IPS DF 6.9 (cell line): ENCODE measurements around the gene CRIM1.

Source experiments
- DNase-seq: peaks from one replicate; pipeline ENCODE4 v3.0.0-alpha.2; 2013; ENCODE audit warnings: low read depth, low spot score
- H3K27ac ChIP-seq: one replicate; pipeline ENCODE4 v1.5.1; 2013; ENCODE audit warnings: low read length, control low read depth
- H3K27me3 ChIP-seq: 2 replicates; pipeline ENCODE4 v1.6.1; 2013; ENCODE audit warnings: mild to moderate bottlenecking, low read length; ENCODE audit not compliant: control insufficient read depth, insufficient read depth
- H3K36me3 ChIP-seq: 2 replicates; pipeline ENCODE4 v1.6.1; 2013; ENCODE audit warnings: low read length; ENCODE audit not compliant: control insufficient read depth, insufficient read depth
- H3K4me1 ChIP-seq: 2 replicates; pipeline ENCODE4 v1.6.1; 2013; ENCODE audit warnings: low read length; ENCODE audit not compliant: control insufficient read depth, insufficient read depth
- H3K4me3 ChIP-seq: 2 replicates; pipeline ENCODE4 v1.5.1; 2013; ENCODE audit warnings: mild to moderate bottlenecking, low read length
- H3K9me3 ChIP-seq: 2 replicates; pipeline ENCODE4 v1.6.1; 2013; ENCODE audit warnings: low read length, inconsistent platforms; ENCODE audit not compliant: control insufficient read depth, insufficient read depth
- WGBS: extraction: QIAGEN DNeasy Blood & Tissue Kit; methylation state at CpG from one replicate; pipeline ENCODE4 v1.1.7; 2013; ENCODE audit warnings: mixed read lengths, missing lambda C conversion rate; ENCODE audit not compliant: insufficient read length, insufficient coverage; 5-methylcytosine and 5-hydroxymethylcytosine counted together

CRIM1 gene

DNA sequence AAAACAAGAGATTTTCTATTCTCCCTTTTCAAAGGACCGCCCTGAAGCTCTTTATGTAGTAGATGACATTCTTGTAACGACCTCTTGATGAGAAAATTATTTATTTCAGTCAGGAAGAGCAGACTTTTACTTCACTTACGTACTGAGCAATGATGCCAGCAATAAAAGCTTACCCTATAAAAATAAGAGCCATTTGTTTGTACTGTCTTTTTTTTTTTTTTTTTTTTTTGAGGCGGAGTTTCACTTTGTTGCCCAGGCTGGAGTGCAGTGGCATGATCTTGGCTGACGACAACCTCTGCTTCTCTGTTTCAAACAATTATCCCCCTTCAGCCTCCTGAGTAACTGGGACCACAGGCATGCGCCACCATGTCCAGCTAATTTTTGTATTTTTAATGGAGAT lies 39.2 kb downstream of the CRIM1 start:
- Histone ChIP-seq H3K4me1 (peaks cover 12% of the 10 kb centered on the region), H3K36me3 (peaks cover 3% of the 10 kb centered on the region; the same call in 1 of the 2 replicates), H3K27me3 (no peaks in the 10 kb centered on the region), H3K9me3 (no peaks in the 10 kb centered on the region), H3K27ac (no peak overlapping the region), H3K4me3 (no peak overlapping the region)
- no CpG with 5 or more reads among the region's 6 CpGs for WGBS
- DNase-seq, result no peak

DNA sequence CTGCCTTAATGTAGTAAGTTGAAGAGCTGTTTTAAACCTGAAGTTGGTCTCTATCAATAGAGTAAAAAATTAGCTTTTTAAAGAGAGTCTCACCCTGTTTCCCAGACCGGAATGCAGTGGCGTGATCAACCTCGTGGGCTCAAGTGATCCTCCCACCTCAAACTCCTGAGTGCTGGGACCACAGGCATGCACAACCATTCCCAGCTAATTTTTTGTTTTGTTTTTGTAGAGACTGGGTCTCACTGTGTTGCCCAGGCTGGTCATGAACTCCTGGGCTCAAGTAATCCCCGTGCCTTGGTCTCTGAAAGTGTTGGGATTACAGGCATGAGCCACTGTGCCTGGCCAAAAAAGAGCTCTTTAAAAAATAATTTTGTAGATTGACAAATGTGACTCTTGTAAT lies 40.3 kb downstream of the CRIM1 start:
- DNase-seq, result no peak
- Histone ChIP-seq H3K4me1 (peaks cover 12% of the 10 kb centered on the region), H3K4me3 (no peak overlapping the region), H3K27me3 (no peaks in the 10 kb centered on the region), H3K27ac (no peak overlapping the region), H3K9me3 (no peaks in the 10 kb centered on the region), H3K36me3 (peaks cover 3% of the 10 kb centered on the region; the same call in 1 of the 2 replicates)
- WGBS, result no CpG with 5 or more reads among the region's 4 CpGs

DNA sequence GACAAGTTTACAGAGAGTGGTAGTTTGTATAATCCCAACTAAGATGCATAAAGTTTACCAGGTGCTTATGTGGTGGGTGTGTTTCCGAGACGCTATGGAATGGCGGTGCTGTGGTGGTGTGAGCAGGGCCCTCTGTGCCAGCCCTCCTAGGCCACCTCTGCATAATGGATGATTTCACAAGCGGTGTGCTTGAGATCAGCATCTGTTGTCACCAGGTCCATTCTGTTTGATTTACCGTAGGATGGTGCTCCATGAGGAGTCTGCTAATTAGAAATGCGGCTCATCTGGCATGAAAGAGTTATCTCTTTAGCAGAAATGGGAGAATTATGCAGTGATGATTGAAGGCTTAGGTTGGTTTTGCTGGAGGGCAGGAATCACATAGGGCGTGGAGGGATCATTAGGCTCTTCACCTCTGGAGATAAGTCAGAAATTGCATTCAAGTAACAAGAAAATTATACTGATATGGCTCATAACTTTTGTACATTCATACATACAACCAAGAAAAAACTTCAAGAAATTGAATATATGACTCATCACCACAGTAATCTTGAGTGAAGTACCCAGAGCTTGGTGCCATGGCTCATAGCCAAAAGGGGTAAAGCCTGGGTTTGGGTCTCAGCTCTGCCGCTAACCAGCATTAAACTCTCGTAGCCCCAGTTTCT lies 41.4 kb downstream of the CRIM1 start:
- no peak overlapping the region for H3K4me3 ChIP-seq
- H3K27me3 ChIP-seq, result no peaks in the 10 kb centered on the region
- H3K9me3 ChIP-seq, result no peaks in the 10 kb centered on the region
- WGBS, result no CpG with 5 or more reads among the region's 9 CpGs
- H3K27ac ChIP-seq, result no peak overlapping the region
- DNase-seq, result no peak
- H3K4me1 ChIP-seq, result peaks cover 11% of the 10 kb centered on the region; the same call in 1 of the 2 replicates
- H3K36me3 ChIP-seq, result peaks cover 3% of the 10 kb centered on the region; the same call in 1 of the 2 replicates

DNA sequence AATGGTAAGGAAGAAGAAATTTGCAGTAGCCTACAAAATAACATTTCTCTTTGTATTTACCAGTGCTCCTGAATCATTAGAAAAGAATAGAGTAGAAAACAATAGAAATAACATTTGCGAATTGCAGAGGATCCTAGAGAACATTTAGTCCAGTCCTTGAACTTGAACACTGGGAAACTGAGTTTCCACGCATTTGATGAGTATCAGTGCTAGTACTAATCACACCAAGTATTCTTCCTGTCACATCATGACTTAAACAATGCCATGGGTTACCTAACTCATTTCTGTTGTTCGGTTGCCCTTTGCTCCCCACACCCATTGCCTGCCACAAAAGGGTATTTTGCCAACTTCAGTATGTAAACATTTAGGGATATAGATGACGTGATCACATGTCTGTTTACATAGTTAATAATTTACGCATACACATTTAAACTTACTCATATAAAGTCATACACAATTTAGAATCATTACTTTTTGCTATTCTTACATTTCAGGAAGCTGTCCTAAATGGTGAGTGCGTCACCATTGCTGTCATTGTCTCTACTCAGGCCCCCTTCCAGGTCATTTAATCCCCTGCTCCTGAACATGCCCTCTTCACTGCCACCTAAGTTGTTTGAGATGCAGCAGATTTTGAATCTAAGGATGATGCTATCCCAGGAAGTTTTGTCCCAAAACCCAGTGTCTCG lies 42.3 kb downstream of the CRIM1 start:
- Histone ChIP-seq H3K36me3 (peaks cover 3% of the 10 kb centered on the region; the same call in 1 of the 2 replicates), H3K4me1 (peaks cover 11% of the 10 kb centered on the region; the same call in 1 of the 2 replicates), H3K27ac (no peak overlapping the region), H3K4me3 (no peak overlapping the region), H3K27me3 (no peaks in the 10 kb centered on the region), H3K9me3 (no peaks in the 10 kb centered on the region)
- 100% methylated on average over 1 of the region's 7 CpGs for WGBS
- no peak for DNase-seq

DNA sequence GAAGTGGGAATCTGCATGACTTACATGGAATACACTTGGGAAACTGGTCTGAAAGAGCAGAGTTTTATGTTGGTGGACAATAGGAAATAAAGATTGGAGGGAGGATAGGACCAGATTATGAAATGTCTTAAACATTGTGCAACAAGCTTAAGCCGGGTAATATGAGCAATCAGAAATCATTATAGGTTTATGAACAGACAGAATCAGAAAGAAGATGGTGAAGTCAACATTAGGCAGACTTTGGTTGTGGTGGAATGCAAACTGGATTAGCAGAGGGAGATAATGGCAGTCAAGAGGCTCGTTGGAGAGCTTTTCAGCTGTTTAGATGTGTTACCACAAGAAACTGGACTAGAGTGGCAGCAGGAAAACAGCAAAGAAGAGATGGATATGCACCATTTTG lies 43.5 kb downstream of the CRIM1 start:
- Histone ChIP-seq H3K27me3 (no peaks in the 10 kb centered on the region), H3K9me3 (no peaks in the 10 kb centered on the region), H3K27ac (no peak overlapping the region), H3K4me3 (no peak overlapping the region), H3K36me3 (peaks cover 3% of the 10 kb centered on the region; the same call in 1 of the 2 replicates), H3K4me1 (peaks cover 9% of the 10 kb centered on the region; the same call in 1 of the 2 replicates)
- WGBS, result no CpG with 5 or more reads among the region's 2 CpGs
- no peak for DNase-seq

DNA sequence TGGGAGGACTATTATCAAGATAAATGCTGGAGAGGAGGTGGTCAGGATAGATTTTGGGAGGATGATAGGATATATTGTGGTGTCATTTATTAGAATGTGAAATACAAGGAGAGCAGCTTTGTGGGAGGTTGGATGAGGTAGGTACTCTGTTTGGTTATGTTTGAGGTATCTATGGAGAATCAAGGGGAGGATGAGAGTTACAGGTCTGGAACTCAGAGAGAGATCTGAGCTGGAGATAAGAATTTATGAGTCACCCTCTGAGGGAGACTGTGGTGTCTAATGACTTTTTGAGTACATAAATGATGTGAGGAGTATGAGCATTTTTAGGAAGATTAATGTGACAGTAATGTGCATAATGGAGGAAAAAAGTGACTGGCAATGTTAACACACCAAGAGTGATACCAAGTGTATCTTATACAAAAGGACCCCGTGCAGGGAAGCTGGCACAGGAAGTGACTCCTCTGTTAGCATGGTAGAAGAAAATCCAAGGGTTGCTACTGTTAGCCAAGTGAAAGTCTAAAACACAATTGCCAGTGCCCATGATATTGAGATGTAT lies 48.2 kb downstream of the CRIM1 start:
- H3K9me3 ChIP-seq, result no peaks in the 10 kb centered on the region

DNA sequence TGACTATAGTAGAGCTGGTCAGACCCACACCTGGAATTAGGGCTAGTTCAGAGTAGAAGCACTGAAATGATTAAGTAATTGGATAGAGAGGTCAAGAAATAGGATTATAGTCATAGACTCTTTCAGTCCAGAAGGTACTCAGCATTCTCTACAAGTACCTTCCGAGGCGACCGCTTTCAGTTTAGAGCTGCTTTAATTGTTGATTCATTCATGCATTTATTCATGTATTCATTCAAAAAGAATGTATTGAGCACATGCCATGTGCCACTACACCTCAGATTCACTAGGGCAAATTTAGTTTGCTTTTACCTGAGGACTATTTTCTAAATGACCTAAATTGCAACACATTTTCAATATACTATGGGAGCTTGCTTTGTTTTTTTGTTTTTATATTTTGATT lies 48.7 kb downstream of the CRIM1 start:
- Histone ChIP-seq H3K4me3 (no peak overlapping the region), H3K4me1 (peaks cover 9% of the 10 kb centered on the region)
- WGBS, result no CpG with 5 or more reads among the region's 3 CpGs

More for the DNA sequence above, 48.2 kb downstream of the CRIM1 start:
- no peak for DNase-seq
- H3K4me1 ChIP-seq, result peaks cover 12% of the 10 kb centered on the region
- no CpG with 5 or more reads among the region's 1 CpG for WGBS
- no peak overlapping the region for H3K4me3 ChIP-seq
- no peak overlapping the region for H3K27ac ChIP-seq
- H3K27me3 ChIP-seq, result no peaks in the 10 kb centered on the region
- H3K36me3 ChIP-seq, result no peaks in the 10 kb centered on the region

DNA sequence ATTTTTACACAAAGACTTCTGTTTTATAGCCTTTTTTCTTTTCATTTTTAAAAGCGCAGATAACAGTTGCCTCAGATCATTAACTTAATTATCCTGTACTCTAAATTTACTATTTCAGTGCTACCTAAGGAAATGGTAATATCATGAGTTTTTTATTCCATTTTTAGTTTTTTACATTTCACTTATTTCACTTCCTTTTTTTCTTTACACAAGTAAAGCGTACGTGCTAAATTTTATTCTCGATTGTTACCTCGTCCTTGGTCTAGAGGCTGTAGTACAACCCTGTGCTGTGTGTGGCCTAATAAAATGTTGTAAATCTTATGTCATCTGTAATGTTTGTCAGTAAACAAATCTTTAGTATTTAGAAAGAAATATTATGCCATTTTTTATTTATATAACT lies 49.2 kb downstream of the CRIM1 start:
- Histone ChIP-seq H3K4me3 (no peak overlapping the region), H3K27ac (no peak overlapping the region), H3K4me1 (peaks cover 10% of the 10 kb centered on the region), H3K36me3 (no peaks in the 10 kb centered on the region), H3K9me3 (no peaks in the 10 kb centered on the region), H3K27me3 (no peaks in the 10 kb centered on the region)
- WGBS, result no CpG with 5 or more reads among the region's 5 CpGs
- no peak for DNase-seq

More for the DNA sequence above, 48.7 kb downstream of the CRIM1 start:
- Histone ChIP-seq H3K27me3 (no peaks in the 10 kb centered on the region), H3K36me3 (no peaks in the 10 kb centered on the region), H3K9me3 (no peaks in the 10 kb centered on the region), H3K27ac (no peak overlapping the region)
- DNase-seq, result no peak

DNA sequence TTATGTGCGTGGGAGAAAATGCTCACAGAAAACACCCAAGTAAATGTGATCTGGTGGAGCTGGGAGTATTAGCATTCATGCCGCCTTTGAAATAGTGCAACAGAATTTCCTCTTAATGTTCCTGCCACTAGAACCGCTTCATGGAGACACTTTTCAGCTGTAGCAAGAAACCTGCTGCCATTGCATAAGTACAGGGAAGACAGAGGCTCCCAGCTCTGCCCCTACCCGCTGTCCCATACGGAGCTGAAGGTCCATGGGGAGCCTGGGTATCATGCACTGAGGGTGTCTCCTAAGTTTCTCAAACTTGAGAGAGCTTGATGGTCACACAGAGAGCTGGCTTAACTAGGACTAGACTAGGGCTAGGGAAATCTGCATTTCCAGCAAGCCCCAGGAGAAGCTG lies 49.6 kb downstream of the CRIM1 start:
- H3K27ac ChIP-seq, result no peak overlapping the region
- no peaks in the 10 kb centered on the region for H3K27me3 ChIP-seq
- H3K9me3 ChIP-seq, result no peaks in the 10 kb centered on the region
- H3K4me1 ChIP-seq, result peaks cover 10% of the 10 kb centered on the region
- DNase-seq, result no peak
- H3K4me3 ChIP-seq, result no peak overlapping the region
- no peaks in the 10 kb centered on the region for H3K36me3 ChIP-seq
- no CpG with 5 or more reads among the region's 5 CpGs for WGBS

DNA sequence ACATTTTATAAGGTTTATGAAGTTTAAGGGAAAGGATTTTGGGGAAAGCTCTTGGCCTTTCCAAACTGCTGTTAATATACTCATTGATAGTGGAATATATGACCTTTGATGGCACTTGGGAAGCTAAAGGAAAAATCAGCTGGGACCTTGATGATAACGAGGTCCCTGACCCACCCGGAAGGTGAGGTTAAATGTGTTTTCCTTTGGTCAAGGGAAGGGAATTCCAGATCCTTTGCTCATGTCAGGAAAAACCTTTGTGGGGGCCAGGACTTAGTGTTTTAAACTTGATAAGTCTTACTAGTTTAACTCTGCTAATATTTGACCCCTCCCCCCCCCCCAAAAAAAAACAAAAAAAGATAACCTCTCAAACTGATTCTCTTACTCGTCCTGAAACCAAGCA lies 50.7 kb downstream of the CRIM1 start:
- WGBS, result no CpG with 5 or more reads among the region's 3 CpGs
- no peak for DNase-seq
- no peak overlapping the region for H3K4me3 ChIP-seq
- no peaks in the 10 kb centered on the region for H3K9me3 ChIP-seq
- H3K27ac ChIP-seq, result no peak overlapping the region
- no peaks in the 10 kb centered on the region for H3K36me3 ChIP-seq
- H3K27me3 ChIP-seq, result no peaks in the 10 kb centered on the region
- peaks cover 10% of the 10 kb centered on the region for H3K4me1 ChIP-seq
